GM21360 (cell line): ENCODE results near the gene ZDHHC14.

ENCODE experiments used
- ATAC-seq: cut with Tn5 transposase; IDR thresholded peaks from one replicate; pipeline ENCODE4 v1.9.1; 2021; ENCODE audit warnings: mild to moderate bottlenecking, moderate library complexity; ENCODE audit not compliant: unreplicated experiment

Gene ZDHHC14

DNA sequence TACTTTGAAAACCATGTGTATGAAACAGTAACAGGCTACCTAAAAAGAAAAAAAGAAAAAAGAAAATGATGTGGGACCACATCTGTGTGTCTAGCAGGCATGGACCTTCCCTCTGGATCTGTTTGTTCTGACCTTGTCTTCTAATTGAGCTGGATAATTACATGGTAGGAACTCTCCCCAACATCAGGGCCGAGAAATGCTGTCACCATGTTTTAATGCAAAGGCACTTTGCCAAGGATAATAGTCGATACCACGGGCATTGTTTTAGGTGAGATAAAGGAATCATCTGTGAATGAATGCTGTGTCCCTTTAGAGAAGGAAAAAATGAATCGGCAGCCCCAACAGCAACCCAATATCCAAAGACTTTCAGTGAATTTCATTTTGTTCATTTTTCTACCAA lies 149.1 kb downstream of the ZDHHC14 start:
- no peak for ATAC-seq

DNA sequence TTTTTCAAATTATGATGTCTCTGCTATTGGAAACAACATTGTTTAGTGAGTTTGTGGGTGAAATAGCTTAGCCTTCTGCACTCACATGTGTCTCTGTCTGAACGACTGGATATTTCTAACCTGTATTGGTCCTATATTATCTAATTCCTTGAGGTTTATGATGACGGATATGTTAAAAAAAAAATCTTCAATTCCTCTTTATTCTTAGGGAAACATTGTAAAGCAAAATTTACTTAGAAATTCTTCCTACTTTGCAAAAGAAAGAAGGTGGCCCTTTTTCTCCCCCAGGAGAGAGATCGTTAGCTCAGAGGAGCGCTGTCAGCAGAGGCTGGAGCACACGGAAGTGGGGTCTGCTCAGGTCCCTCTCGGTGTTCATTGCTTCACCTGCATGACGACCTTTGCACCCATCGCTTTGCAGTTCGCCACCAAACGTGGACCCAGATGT lies 149.8 kb downstream of the ZDHHC14 start:
- no peak for ATAC-seq

DNA sequence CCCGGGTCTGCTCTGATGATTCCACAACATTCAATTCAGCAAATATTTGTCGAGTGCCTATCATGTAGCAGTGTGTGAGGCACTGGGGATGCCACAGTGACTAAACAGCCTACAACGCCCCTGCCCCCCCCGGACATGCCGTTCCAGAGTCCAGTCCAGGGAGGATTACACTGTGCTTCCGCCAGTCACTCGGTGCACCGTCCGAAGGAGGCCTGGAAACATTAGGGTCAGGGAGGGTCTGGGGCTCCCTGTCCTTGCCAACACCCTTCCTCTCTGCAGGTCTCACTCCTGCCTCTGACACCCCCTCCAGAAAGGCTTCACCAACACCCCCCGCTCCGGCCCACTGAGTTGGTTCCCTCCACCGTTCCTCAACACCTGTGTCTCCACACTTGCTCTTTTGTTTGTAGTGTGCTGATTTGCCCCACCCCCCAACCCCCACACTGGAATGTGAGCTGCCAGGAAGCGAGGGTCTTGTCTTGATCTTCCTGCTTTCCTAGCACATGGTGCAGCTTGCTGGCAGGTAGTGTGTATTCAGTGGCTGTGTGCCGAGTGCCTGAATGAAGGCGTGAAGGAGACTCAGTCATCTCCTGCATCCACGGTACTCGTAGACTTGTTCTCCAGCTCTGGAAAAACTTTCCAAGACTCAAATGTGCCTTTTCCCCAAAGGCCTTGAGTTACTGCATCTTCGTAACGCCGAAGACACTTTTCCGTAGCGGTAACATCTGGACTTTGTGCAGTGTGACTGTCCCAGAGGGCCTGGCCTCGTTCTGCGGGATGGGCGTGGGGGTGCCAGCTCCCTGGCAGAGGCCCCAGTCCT lies 150.4 kb downstream of the ZDHHC14 start:
- ATAC-seq = no peak

DNA sequence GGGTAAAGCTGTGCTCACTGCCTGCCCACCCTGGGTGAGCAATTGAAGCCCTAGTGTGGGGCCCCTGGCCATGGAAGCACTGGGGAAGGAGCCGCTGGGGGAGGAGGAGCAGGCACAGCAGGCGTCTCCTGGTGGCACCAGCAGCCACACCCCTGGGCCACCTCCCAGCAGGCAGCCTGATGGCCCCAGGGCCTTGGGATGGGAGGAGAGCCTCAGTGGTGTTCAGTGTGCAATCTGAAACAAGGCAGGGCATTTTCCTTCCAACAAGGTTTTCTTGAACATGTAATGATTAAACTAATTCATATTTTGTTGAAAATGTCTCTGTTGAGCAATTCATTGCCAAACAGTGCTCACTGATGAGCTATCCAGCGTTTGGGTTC lies 151.0 kb downstream of the ZDHHC14 start:
- no peak for ATAC-seq

DNA sequence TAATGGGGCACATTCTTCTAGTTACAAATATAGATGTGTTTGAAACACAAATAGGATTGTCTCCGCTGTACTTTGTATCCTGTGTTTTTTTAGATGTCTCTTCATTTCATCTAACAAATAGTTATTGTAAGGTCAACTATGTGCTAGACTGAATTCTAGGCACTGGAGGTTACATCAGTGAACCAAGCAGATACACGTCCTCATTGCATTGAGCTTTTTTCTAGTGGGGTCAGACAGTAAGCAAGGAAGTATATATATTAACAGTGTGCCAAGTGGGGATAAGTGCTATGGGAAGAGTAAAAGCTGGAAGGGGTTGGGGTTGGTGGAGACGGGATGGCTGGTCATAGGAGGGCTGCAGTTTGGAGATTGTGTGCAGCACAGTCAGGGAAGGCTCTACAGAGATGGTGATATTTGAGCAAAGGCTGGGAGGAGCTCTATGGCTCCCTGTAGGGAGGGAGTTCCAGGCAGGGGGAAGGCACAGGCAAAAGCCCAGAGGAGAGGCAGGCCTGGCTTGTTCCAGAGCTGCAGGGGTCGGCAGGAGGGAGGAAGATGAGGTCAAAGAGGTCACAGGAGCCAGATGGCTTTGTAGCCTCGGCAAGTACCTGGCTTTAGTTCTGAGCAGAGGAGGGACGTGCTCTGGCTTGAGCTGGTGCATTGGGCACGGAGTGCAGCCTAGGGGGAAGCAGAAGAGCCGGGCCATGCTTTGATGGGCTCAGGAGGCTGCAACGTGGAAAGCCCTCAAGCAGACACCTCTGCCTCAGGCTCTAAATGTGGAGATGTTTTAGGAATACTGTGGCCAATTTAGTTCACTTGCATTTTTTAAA lies 152.3 kb downstream of the ZDHHC14 start:
- ATAC-seq = no peak

DNA sequence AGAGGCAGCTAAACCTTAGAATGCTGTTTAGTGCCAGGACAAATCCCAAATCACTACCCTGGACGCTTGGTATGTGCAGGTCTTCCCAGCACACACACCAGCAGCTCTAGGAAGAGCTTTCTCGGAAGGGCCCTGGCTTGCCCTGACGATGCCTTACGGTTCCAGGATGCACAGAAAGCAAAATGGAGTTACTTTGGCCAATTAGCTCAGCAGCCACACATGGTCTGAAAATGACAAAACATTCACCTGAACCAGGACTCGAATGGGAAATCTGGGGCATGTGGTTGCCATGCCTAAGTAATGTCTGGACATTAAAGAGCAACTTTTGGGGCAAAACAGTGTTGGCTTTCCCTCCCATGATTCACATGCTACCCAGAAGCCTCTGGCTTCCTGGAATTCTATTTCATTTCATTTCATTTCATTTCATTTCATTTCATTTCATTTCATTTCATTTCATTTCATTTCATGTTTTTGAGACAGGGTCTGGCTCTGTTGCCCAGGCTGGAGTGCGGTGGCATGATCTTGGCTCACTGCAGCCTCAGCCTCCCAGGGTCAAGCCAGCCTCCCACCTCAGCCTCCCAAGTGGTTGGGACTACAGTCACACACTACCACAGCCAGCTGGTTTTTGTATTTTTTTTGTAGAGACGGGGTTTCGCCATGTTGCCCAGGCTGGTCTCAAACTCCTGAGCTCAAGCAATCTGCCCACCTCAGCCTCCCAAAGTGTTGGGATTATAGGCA lies 153.3 kb downstream of the ZDHHC14 start:
- ATAC-seq = no peak

DNA sequence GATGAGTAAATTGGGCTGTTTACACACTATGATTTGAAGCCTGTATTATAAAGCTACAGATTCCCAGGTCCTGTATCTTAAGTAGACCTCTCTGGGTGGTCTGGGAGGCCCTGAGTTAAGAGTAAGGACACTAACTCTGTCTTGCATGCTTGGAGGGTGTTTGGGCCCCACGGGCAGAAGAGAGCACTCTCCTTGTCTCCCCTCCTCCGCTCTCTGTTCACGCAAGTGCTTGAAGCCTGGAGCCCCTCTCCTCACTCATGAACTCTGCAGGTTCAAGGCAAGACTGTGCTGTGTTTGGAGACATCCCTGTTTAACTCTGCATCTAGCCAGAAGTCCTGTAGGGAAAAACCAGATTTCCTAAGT lies 154.0 kb downstream of the ZDHHC14 start:
- ATAC-seq = no peak

DNA sequence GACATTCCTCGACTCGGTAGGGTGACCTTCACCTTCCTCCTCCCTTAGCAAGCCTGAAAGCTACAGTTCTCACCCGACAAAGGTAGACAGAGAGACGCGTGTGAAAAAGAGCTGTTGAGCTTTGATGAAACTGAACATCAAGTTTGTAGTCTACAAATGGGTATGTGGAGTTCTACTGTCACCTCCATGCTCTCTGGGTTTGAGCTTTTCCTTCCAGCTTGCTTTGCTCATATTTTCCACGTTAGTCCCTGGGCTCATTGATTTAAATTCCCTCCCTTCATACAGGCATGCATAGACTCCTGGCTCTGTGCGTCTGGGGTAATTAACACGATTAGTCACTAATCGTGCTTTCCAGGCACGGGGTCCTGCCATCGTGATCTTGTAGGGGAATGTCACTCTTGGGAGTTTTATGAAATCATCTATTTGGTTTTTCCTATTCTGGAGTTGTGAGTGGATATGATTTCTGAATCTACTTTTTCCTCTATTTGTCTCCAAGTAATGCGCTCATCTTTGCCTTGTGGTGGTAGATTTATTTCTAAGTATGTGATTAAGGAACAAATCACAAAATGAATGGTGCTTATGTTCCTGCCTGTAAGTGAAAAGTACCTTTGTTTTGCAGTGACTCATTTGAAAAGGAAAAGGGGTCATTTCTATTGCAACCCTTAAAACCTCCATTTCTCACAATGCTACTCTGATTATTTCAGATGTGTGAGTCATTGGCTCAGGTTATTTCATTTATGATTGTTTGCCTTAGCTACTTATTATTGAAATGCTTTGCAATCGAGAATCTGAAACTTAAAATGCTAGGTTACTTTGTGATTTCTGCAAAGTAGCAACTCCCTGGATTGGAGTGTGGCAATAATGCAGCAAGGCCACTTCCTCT lies 154.6 kb downstream of the ZDHHC14 start:
- ATAC-seq = peak; percentile 44

DNA sequence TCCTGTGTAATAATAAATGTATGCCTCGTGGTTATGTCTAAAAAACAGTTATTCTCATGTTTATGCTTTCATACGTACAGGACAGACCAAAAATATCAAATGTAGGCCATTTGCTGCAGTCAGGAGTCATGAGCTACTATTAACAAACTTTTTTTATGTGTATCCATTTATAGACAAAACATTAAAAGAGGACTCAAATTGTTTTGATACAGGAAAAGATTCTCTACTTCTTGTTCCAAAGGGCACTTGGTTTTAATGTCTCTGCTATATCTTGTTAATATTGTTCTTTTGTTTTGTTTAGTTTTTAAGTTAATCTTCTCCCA lies 155.2 kb downstream of the ZDHHC14 start:
- ATAC-seq = peak; percentile 50

DNA sequence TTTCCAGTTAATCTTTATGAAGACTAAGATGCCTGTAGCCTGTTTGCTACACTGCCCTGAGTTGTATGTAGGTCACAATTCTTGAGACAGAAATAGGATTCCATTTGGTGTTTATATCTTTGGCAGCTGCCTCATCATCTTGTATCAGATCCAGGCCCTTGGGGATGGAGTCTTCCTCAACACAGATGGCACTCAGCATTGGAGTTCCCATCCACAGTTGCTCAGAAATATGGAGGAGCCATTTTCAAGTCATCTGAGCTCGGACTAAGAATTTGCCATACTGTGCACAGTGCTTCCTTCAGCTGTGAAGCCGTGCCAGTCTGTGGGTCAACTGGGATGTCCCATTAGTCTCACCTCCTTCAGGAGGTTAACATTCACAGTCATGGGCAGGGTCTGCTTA lies 156.6 kb downstream of the ZDHHC14 start:
- no peak for ATAC-seq

DNA sequence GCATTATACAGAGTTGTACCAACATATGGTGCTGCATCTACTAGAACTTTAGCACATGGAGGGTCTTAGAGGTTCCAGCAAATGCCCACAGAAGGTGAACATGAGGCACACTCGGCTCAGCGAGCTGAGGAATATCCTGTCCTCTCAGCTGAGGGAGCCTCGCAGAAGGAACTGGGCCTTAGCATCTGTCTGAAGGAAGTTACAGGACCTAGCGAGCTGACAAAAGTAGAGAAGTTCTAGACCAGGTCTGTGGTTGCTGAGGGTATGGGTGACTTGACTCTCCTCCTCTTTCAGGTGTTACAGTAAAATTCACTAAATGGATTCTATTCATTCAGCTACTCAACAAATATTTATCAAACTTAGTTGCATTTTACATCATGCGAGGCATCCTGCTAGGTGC lies 157.2 kb downstream of the ZDHHC14 start:
- no peak for ATAC-seq

DNA sequence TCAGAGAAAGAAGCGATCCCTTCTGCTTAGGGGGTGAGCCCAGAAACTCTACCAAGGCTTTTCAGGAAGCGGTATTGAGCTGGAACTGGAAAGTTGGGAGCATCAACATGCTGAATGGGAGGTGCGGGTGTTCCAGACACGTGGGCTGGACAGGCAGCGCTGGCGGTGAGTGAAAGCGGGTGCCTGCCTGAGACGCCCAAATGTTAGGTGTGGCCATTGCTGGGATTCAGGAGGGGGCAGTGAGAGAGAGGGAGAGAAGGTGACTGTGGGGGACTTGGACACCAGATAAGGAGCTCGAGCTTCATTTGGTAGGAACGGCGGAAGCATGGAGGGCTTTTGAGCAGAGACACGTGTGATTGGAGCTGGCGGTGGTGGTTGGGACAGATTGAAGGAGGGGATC lies 157.7 kb downstream of the ZDHHC14 start:
- no peak for ATAC-seq

DNA sequence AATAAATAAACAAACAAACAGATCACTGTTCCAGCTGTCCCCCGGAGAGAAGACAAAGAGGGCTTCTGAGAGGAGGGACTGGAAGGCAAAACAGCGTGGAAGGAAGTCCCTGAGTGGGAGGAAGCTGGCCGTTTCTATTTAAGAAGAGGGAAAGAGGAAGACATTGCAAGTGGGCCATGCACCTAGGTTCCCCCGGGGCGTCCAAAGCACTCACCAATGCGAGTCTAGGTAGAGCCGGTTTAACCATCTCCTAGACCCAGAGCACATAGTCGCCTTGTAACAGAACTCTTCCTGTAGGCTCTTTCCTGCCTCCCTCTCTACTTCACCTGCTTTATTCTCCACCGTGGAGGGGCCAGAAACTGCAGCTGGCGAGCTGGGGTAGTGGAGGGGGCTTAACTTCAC lies 158.4 kb downstream of the ZDHHC14 start:
- ATAC-seq = no peak

DNA sequence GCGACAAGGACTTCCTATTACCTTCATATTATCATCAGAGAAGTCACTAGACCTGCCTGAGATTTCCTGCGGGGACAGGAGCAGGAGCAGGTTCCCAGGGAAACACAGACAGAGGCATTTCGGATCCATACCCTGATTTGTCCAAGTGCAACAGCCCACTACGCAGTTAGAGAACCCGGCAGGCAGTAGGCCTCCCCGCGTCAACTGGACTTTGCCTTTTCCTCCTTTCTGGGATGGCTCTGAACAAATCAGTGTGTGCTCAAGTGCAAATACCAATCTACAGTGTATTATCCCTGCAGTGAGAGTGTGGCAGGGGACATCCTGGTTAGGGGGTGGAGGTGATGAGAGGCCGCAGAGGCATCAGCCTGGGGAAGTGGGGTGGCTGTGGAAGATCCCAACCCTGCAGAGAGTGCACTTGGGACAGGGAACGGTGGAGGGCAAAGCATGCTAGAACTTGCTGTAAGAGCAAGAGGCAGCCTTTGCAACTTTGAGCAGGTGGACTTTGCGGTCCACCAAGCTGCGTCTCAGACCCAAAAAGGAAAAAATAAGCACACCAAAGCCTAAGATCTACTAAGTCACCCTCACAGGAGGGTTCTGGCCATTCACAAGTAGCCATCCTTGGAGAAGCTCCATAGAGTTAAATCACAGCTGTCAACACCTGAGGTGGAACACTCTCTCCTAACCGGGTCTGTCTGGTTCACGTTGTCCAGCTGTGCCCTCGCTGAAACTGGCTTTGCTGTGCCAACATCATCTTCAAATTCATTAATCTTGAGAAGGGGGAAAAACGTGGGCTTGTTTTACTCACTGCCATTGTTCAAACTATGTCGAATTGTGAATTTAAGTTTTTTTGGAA lies 159.1 kb downstream of the ZDHHC14 start:
- ATAC-seq = no peak

DNA sequence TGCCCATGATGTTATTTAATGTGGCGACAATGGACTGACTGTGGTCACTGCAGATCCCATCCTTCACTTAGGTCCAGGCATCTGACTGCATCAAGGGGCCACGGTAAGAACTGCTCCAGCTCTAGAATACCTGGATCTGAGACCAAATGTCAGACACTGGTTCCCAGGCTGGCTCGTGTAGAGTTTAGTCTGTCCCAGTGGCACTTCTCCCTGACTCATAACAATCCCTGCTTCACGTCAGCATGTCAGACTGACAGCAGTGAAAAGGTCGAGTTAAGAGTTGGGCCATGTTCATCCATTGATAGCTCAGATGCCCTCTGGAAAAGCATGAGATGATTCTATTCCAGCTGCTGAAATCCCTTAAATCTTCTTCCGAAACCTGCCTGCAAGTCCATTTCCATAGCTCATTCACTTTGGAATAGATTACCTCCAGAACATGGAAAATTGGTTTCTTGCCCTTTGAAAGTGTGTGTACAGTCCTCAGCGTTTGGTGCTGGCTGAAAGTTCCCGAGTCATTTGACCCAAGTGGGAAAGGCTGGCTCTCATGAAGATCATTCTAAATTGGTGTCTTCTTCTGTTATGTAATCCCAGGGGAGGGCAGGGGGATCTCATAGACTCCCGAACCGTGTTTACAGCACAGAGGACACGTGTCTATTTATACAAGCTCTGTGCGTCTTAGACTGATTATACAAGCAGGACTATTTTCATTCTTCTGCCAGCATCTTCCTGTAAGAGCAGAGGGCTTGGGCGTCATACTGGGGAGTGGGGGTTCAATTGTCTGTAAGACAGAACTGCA lies 160.8 kb downstream of the ZDHHC14 start:
- ATAC-seq = no peak

DNA sequence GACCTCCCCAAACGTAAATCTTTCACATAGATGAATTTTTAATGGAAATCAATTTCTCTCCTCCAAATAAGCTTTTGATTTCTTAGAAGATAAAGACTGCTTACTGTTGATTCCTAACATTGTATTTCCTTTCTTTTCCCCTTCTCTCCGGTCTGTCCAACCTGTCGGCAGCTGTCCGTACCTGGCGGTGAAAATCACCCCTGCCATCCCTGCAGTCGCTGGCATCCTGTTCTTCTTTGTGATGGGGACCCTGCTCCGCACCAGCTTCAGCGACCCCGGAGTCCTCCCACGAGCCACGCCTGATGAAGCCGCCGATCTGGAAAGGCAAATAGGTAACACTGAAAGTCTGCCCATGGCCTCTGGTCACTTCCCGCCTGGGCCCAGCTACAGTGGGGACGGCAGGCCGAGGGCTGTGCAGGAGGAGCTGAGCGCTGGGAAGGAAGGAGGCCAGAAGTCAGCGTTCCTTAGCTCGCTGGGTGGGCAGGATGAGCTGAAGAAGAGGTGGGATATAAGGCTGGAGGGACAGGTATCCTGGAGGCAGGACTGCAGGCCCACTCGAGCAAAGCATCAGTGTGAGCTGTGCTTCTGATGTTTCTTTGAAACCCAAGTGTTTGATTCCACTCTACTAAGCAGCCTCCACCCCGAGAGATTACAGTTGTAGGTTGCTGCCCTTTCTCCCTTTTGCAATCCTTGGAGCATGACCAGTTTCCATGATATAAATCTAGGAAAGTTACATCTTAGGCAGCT lies 161.6 kb downstream of the ZDHHC14 start:
- ATAC-seq = no peak

DNA sequence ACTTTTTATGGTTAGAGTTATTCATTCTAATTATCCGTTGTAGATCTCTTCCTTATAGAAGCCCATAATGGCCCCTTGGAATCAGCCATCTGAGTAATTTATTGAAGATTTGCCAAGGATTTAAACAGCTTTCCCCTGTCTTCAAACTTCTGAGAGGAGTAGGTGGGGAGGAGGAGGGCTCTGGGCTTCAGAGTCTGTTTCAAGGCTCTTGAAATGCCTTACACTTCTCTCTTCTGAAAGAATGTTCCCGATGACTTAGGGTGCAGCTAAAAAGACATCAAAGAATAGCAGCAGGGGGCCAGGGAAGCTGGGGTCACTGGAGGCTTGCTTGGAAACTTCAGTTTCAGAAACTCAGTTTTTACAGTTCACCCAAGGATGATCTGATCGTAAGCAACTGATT lies 165.3 kb downstream of the ZDHHC14 start:
- no peak for ATAC-seq

DNA sequence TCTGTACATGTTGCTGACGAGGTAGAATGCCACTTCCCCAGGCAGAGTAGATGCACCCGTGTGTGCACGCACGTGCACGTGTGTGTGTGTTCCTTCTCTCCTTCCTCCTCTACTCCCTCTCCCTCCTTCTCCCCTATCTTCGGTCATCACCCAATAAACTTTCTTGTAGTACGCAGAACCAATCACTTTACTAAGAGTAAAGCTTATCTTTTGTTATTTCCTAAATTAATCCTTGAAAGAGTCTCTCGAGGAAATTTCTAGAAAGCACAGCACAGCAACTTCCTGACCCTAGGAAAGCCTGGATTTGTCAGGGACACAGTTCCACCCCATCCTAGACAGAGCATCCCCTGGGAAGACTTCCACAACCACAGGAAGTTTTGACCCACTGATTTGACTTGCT lies 166.1 kb downstream of the ZDHHC14 start:
- ATAC-seq = no peak
